Measurements from ENCODE around the gene KANSL1.
"Not testable (repeated sequence)": the region's sequence is repeated elsewhere in the genome, so short reads cannot be mapped to it uniquely, and the experiment has no call there.

Gene KANSL1

GRCh38 chr17:46117850-46118696 is 75.2 kb downstream of the KANSL1 start:
- H3K9me2 ChIP-seq (replicated peaks; ENCODE audit: control insufficient read depth, low read length) = no peaks in the 10 kb centered on the region
- peaks cover 100% of the 10 kb centered on the region for H3K79me2 ChIP-seq (ENCODE audit: control insufficient read depth, low read length)
- no peak overlapping the region for H3K4me2 ChIP-seq (ENCODE audit: low read length)
- TF ChIP-seq, protein P1, sequence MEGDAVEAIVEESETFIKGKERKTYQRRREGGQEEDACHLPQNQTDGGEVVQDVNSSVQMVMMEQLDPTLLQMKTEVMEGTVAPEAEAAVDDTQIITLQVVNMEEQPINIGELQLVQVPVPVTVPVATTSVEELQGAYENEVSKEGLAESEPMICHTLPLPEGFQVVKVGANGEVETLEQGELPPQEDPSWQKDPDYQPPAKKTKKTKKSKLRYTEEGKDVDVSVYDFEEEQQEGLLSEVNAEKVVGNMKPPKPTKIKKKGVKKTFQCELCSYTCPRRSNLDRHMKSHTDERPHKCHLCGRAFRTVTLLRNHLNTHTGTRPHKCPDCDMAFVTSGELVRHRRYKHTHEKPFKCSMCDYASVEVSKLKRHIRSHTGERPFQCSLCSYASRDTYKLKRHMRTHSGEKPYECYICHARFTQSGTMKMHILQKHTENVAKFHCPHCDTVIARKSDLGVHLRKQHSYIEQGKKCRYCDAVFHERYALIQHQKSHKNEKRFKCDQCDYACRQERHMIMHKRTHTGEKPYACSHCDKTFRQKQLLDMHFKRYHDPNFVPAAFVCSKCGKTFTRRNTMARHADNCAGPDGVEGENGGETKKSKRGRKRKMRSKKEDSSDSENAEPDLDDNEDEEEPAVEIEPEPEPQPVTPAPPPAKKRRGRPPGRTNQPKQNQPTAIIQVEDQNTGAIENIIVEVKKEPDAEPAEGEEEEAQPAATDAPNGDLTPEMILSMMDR (IDR thresholded peaks at IDR 0.05; ENCODE audit: low read depth, low read length, poor library complexity, severe bottlenecking) = no peak
- TF ChIP-seq EZH2phosphoT487 (IDR thresholded peaks at IDR 0.05; ENCODE audit: borderline replicate concordance, low read length) = no peak
- peaks cover 14% of the 10 kb centered on the region for H3K4me1 ChIP-seq (ENCODE audit: control insufficient read depth, low read length)
- no peak overlapping the region for H3K27ac ChIP-seq (ENCODE audit: low read depth, low read length)
- H4K20me1 ChIP-seq (ENCODE audit: control insufficient read depth, insufficient read depth, low read depth, low read length) = peaks cover 65% of the 10 kb centered on the region
- H3K4me3 ChIP-seq (ENCODE audit: low read length) = no peak overlapping the region
- no peaks in the 10 kb centered on the region for H3K27me3 ChIP-seq (ENCODE audit: control insufficient read depth, low read length)
- H3F3A ChIP-seq (ENCODE audit: control insufficient read depth, insufficient read depth) = peaks cover 8% of the 10 kb centered on the region
- H3K9me3 ChIP-seq (ENCODE audit: control insufficient read depth, insufficient read depth, low read length) = no peaks in the 10 kb centered on the region
- peaks cover 6% of the 10 kb centered on the region for H3K36me3 ChIP-seq (ENCODE audit: control insufficient read depth, low read length)

GRCh38 chr17:46117117-46117516 is 76.1 kb downstream of the KANSL1 start:
- Histone ChIP-seq H4K20me1 (ENCODE audit: control insufficient read depth, insufficient read depth, low read depth, low read length) (peaks cover 58% of the 10 kb centered on the region), H3K4me2 (ENCODE audit: low read length) (no peak overlapping the region)

GRCh38 chr17:46115699-46116098 is 77.5 kb downstream of the KANSL1 start:
- TF ChIP-seq, protein P1 (IDR thresholded peaks at IDR 0.05; ENCODE audit: low read depth, low read length, poor library complexity, severe bottlenecking) = no peak
- no peak for TF ChIP-seq EZH2phosphoT487 (IDR thresholded peaks at IDR 0.05; ENCODE audit: borderline replicate concordance, low read length)
- H3K9me2 ChIP-seq (replicated peaks; ENCODE audit: control insufficient read depth, low read length) = no peaks in the 10 kb centered on the region
- no peaks in the 10 kb centered on the region for H3K9me3 ChIP-seq (ENCODE audit: control insufficient read depth, insufficient read depth, low read length)
- peaks cover 9% of the 10 kb centered on the region for H3F3A ChIP-seq (ENCODE audit: control insufficient read depth, insufficient read depth)
- no peak overlapping the region for H3K4me3 ChIP-seq (ENCODE audit: low read length)
- H3K27me3 ChIP-seq (ENCODE audit: control insufficient read depth, low read length) = no peaks in the 10 kb centered on the region
- peaks cover 100% of the 10 kb centered on the region for H3K79me2 ChIP-seq (ENCODE audit: control insufficient read depth, low read length)
- H3K4me2 ChIP-seq (ENCODE audit: low read length) = no peak overlapping the region
- H3K27ac ChIP-seq (ENCODE audit: low read depth, low read length) = no peak overlapping the region
- peaks cover 57% of the 10 kb centered on the region for H4K20me1 ChIP-seq (ENCODE audit: control insufficient read depth, insufficient read depth, low read depth, low read length)
- peaks cover 7% of the 10 kb centered on the region for H3K4me1 ChIP-seq (ENCODE audit: control insufficient read depth, low read length)
- no peaks in the 10 kb centered on the region for H3K36me3 ChIP-seq (ENCODE audit: control insufficient read depth, low read length)

More at GRCh38 chr17:46117117-46117516, 76.1 kb downstream of the KANSL1 start:
- H3K27ac ChIP-seq (ENCODE audit: low read depth, low read length) = no peak overlapping the region
- peaks cover 100% of the 10 kb centered on the region for H3K79me2 ChIP-seq (ENCODE audit: control insufficient read depth, low read length)
- no peak overlapping the region for H3K4me3 ChIP-seq (ENCODE audit: low read length)
- H3K9me3 ChIP-seq (ENCODE audit: control insufficient read depth, insufficient read depth, low read length) = no peaks in the 10 kb centered on the region
- TF ChIP-seq EZH2phosphoT487 (IDR thresholded peaks at IDR 0.05; ENCODE audit: borderline replicate concordance, low read length) = no peak
- H3K4me1 ChIP-seq (ENCODE audit: control insufficient read depth, low read length) = peaks cover 8% of the 10 kb centered on the region
- H3F3A ChIP-seq (ENCODE audit: control insufficient read depth, insufficient read depth) = peaks cover 8% of the 10 kb centered on the region
- H3K36me3 ChIP-seq (ENCODE audit: control insufficient read depth, low read length) = peaks cover 2% of the 10 kb centered on the region
- no peaks in the 10 kb centered on the region for H3K27me3 ChIP-seq (ENCODE audit: control insufficient read depth, low read length)
- H3K9me2 ChIP-seq (replicated peaks; ENCODE audit: control insufficient read depth, low read length) = no peaks in the 10 kb centered on the region

- H4K20me1 ChIP-seq (ENCODE audit: control insufficient read depth, insufficient read depth, low read depth, low read length) = peaks cover 63% of the 10 kb centered on the region
- not testable (repeated sequence) for H3K4me3 ChIP-seq (ENCODE audit: low read length); H3K4me2 ChIP-seq (ENCODE audit: low read length); H3K36me3 ChIP-seq (ENCODE audit: control insufficient read depth, low read length); H3K27me3 ChIP-seq (ENCODE audit: control insufficient read depth, low read length); H3K9me3 ChIP-seq (ENCODE audit: control insufficient read depth, insufficient read depth, low read length); H3K9me2 ChIP-seq (replicated peaks; ENCODE audit: control insufficient read depth, low read length); H3K27ac ChIP-seq (ENCODE audit: low read depth, low read length)
- peaks cover 100% of the 10 kb centered on the region for H3K79me2 ChIP-seq (ENCODE audit: control insufficient read depth, low read length)
- peaks cover 21% of the 10 kb centered on the region for H3F3A ChIP-seq (ENCODE audit: control insufficient read depth, insufficient read depth)
- H3K4me1 ChIP-seq (ENCODE audit: control insufficient read depth, low read length) = peaks cover 19% of the 10 kb centered on the region
These were observed 82.0 kb downstream of the KANSL1 start for GRCh38 chr17:46111236-46111635.

All from DOHH2 (cell line).